Osteocyte (in vitro differentiated cells): Measurements from ENCODE around the gene TFAM. TPM values are rescaled to one million over a fixed set of nuclear protein-coding genes. Genes with fewer than 3 reads are reported as not detected.

Experiments
- DNase-seq: peaks from one replicate; pipeline ENCODE4 v3.0.0; 2021; ENCODE audit warnings: mixed read lengths; ENCODE audit not compliant: unreplicated experiment; ENCODE audit errors: extremely low spot score
- H3K27ac Mint-ChIP-seq: one replicate; pipeline ENCODE4 v1.8.0; 2021; ENCODE audit warnings: mild to moderate bottlenecking, mixed read lengths; ENCODE audit not compliant: unreplicated experiment
- H3K27me3 Mint-ChIP-seq: one replicate; pipeline ENCODE4 v1.8.0; 2021; ENCODE audit warnings: mixed read lengths; ENCODE audit not compliant: unreplicated experiment
- H3K36me3 Mint-ChIP-seq: one replicate; pipeline ENCODE4 v1.8.0; 2021; ENCODE audit warnings: mixed read lengths; ENCODE audit not compliant: unreplicated experiment
- H3K4me1 Mint-ChIP-seq: one replicate; pipeline ENCODE4 v1.8.0; 2021; ENCODE audit warnings: mixed read lengths; ENCODE audit not compliant: unreplicated experiment
- H3K4me3 Mint-ChIP-seq: one replicate; pipeline ENCODE4 v1.8.0; 2021; ENCODE audit warnings: mild to moderate bottlenecking, moderate library complexity, mixed read lengths; ENCODE audit not compliant: unreplicated experiment
- H3K9me3 Mint-ChIP-seq: one replicate; pipeline ENCODE4 v1.8.0; 2021; ENCODE audit warnings: mixed read lengths; ENCODE audit not compliant: unreplicated experiment
- CTCF ChIP-seq: fragments of 200-600 bp; sonication (generic); IDR thresholded peaks from 2 replicates; pipeline ENCODE4 v1.5.0; 2021; ENCODE audit warnings: antibody characterized with exemption, mild to moderate bottlenecking, moderate library complexity
- total RNA-seq: library from RNA; stranded (reverse); gene quantifications from 2 replicates; pipeline ENCODE4 v1.2.1, GENCODE V29; 2021

Gene TFAM
- total RNA-seq, 1 donor from 2014 or later = 19.6 TPM

DNA sequence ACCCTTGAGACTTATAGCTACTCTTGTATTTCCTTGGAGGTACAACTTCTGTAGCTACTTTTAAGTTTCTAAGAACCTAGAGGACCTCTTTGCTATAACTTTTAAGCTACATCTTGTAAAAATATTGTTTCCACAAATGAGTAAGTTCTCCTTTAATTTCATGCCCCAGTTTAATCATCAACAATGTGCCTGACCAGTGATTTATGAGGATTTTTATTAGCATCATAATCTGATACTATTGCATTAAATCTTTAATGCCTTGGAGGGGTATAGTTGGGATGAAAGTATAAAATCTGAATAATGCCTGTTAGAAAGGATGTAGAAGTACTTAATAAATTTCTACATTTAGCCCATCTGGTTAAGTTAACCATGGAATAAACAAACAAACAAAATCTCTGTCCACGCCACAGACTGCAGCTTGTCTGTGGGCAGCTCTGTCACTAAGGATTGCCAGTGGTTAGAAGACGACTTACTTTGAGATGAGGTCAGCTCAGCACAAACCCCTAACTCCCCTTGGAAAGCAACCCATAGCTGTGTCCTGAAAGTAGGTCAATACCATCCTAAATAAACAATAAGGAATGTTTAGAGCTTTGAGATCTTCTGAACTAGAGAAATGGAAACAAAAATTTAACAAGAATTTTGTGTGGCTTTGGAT, 32.1 kb upstream of the TFAM start:
- TF ChIP-seq CTCF = no peak
- H3K27me3 Mint-ChIP-seq = no peaks in the 10 kb centered on the region
- DNase-seq = no peak
- peaks cover 17% of the 10 kb centered on the region for H3K4me1 Mint-ChIP-seq
- no peak overlapping the region for H3K27ac Mint-ChIP-seq
- H3K4me3 Mint-ChIP-seq = no peak overlapping the region
- no peaks in the 10 kb centered on the region for H3K36me3 Mint-ChIP-seq
- no peaks in the 10 kb centered on the region for H3K9me3 Mint-ChIP-seq

- Mint-ChIP-seq H3K9me3 (no peaks in the 10 kb centered on the region), H3K27me3 (no peaks in the 10 kb centered on the region), H3K4me3 (no peak overlapping the region), H3K36me3 (peaks cover 9% of the 10 kb centered on the region), H3K27ac (no peak overlapping the region), H3K4me1 (peaks cover 18% of the 10 kb centered on the region)
- DNase-seq = no peak
- TF ChIP-seq CTCF = no peak
These were observed 28.5 kb upstream of the TFAM start for GRCh38 chr10:58356756-58357155.

- TF ChIP-seq CTCF = no peak
- Mint-ChIP-seq H3K27ac (no peak overlapping the region), H3K27me3 (no peaks in the 10 kb centered on the region), H3K36me3 (peaks cover 12% of the 10 kb centered on the region), H3K4me3 (no peak overlapping the region), H3K9me3 (no peaks in the 10 kb centered on the region), H3K4me1 (peaks cover 12% of the 10 kb centered on the region)
- DNase-seq = no peak
These were observed 26.8 kb upstream of the TFAM start for GRCh38 chr10:58358314-58358933.

- Mint-ChIP-seq H3K27ac (no peak overlapping the region), H3K4me1 (peaks cover 12% of the 10 kb centered on the region), H3K27me3 (no peaks in the 10 kb centered on the region), H3K4me3 (no peak overlapping the region), H3K9me3 (no peaks in the 10 kb centered on the region), H3K36me3 (peaks cover 18% of the 10 kb centered on the region)
- TF ChIP-seq CTCF = no peak
- DNase-seq = no peak
These were observed 26.3 kb upstream of the TFAM start for GRCh38 chr10:58358947-58359346.

GRCh38 chr10:58359541-58359940, 25.7 kb upstream of the TFAM start:
- Mint-ChIP-seq H3K4me1 (peaks cover 12% of the 10 kb centered on the region), H3K9me3 (no peaks in the 10 kb centered on the region), H3K27ac (no peak overlapping the region), H3K27me3 (no peaks in the 10 kb centered on the region), H3K36me3 (peaks cover 20% of the 10 kb centered on the region), H3K4me3 (no peak overlapping the region)
- no peak for TF ChIP-seq CTCF
- DNase-seq = no peak
